ENCODE data around the gene ARHGAP42.
"Not testable (repeated sequence)": the region's sequence is repeated elsewhere in the genome, so short reads cannot be mapped to it uniquely, and the experiment has no call there.

Gene ARHGAP42

GRCh38 chr11:100878474-100878873 lies 191.4 kb downstream of the ARHGAP42 start:
- Histone ChIP-seq H3K27me3 (ENCODE audit: control insufficient read depth in 1 of 2, insufficient read depth in 2 of 2, low read length in 2 of 2) (no peaks in the 10 kb centered on the region), H3K9me3 (ENCODE audit: control insufficient read depth in 1 of 2, low read length in 2 of 2) (no peaks in the 10 kb centered on the region), H3K27ac (ENCODE audit: low read depth, low read length) (no peak overlapping the region), H3K9ac (ENCODE audit: low read depth in 1 of 2, low read length in 2 of 2) (no peak overlapping the region), H3K36me3 (ENCODE audit: control insufficient read depth in 1 of 2, insufficient read depth in 2 of 2, low read length in 2 of 2) (no peaks in the 10 kb centered on the region), H3K4me1 (ENCODE audit: control insufficient read depth in 1 of 2, insufficient read depth in 2 of 2, low read length in 2 of 2) (no peaks in the 10 kb centered on the region), H3K4me3 (ENCODE audit: low read depth in 1 of 2, low read length in 2 of 2) (no peak overlapping the region)

GRCh38 chr11:100882957-100883356 lies 195.9 kb downstream of the ARHGAP42 start:
- no peaks in the 10 kb centered on the region for H3K9me3 ChIP-seq (ENCODE audit: control insufficient read depth in 1 of 2, low read length in 2 of 2)
- no peaks in the 10 kb centered on the region for H3K4me1 ChIP-seq (ENCODE audit: control insufficient read depth in 1 of 2, insufficient read depth in 2 of 2, low read length in 2 of 2)
- H3K27ac ChIP-seq (ENCODE audit: low read depth, low read length): no peak overlapping the region
- H3K9ac ChIP-seq (ENCODE audit: low read depth in 1 of 2, low read length in 2 of 2): no peak overlapping the region
- H3K27me3 ChIP-seq (ENCODE audit: control insufficient read depth in 1 of 2, insufficient read depth in 2 of 2, low read length in 2 of 2): no peaks in the 10 kb centered on the region
- H3K36me3 ChIP-seq (ENCODE audit: control insufficient read depth in 1 of 2, insufficient read depth in 2 of 2, low read length in 2 of 2): no peaks in the 10 kb centered on the region
- H3K4me3 ChIP-seq (ENCODE audit: low read depth in 1 of 2, low read length in 2 of 2): no peak overlapping the region

GRCh38 chr11:100883830-100884229 lies 196.7 kb downstream of the ARHGAP42 start:
- Histone ChIP-seq H3K4me3 (ENCODE audit: low read depth in 1 of 2, low read length in 2 of 2) (no peak overlapping the region), H3K9me3 (ENCODE audit: control insufficient read depth in 1 of 2, low read length in 2 of 2) (no peaks in the 10 kb centered on the region), H3K9ac (ENCODE audit: low read depth in 1 of 2, low read length in 2 of 2) (no peak overlapping the region), H3K27ac (ENCODE audit: low read depth, low read length) (no peak overlapping the region), H3K36me3 (ENCODE audit: control insufficient read depth in 1 of 2, insufficient read depth in 2 of 2, low read length in 2 of 2) (no peaks in the 10 kb centered on the region), H3K4me1 (ENCODE audit: control insufficient read depth in 1 of 2, insufficient read depth in 2 of 2, low read length in 2 of 2) (no peaks in the 10 kb centered on the region), H3K27me3 (ENCODE audit: control insufficient read depth in 1 of 2, insufficient read depth in 2 of 2, low read length in 2 of 2) (no peaks in the 10 kb centered on the region)

GRCh38 chr11:100887659-100888058 lies 200.6 kb downstream of the ARHGAP42 start:
- Histone ChIP-seq H3K9ac (ENCODE audit: low read depth in 1 of 2, low read length in 2 of 2) (no peak overlapping the region), H3K4me3 (ENCODE audit: low read depth in 1 of 2, low read length in 2 of 2) (no peak overlapping the region), H3K36me3 (ENCODE audit: control insufficient read depth in 1 of 2, insufficient read depth in 2 of 2, low read length in 2 of 2) (no peaks in the 10 kb centered on the region), H3K9me3 (ENCODE audit: control insufficient read depth in 1 of 2, low read length in 2 of 2) (no peaks in the 10 kb centered on the region), H3K27ac (ENCODE audit: low read depth, low read length) (no peak overlapping the region), H3K4me1 (ENCODE audit: control insufficient read depth in 1 of 2, insufficient read depth in 2 of 2, low read length in 2 of 2) (no peaks in the 10 kb centered on the region), H3K27me3 (ENCODE audit: control insufficient read depth in 1 of 2, insufficient read depth in 2 of 2, low read length in 2 of 2) (no peaks in the 10 kb centered on the region)

GRCh38 chr11:100888836-100889235 lies 201.7 kb downstream of the ARHGAP42 start:
- Histone ChIP-seq H3K36me3 (ENCODE audit: control insufficient read depth in 1 of 2, insufficient read depth in 2 of 2, low read length in 2 of 2) (no peaks in the 10 kb centered on the region), H3K27ac (ENCODE audit: low read depth, low read length) (no peak overlapping the region), H3K9me3 (ENCODE audit: control insufficient read depth in 1 of 2, low read length in 2 of 2) (no peaks in the 10 kb centered on the region), H3K4me3 (ENCODE audit: low read depth in 1 of 2, low read length in 2 of 2) (no peak overlapping the region), H3K27me3 (ENCODE audit: control insufficient read depth in 1 of 2, insufficient read depth in 2 of 2, low read length in 2 of 2) (no peaks in the 10 kb centered on the region), H3K9ac (ENCODE audit: low read depth in 1 of 2, low read length in 2 of 2) (no peak overlapping the region), H3K4me1 (ENCODE audit: control insufficient read depth in 1 of 2, insufficient read depth in 2 of 2, low read length in 2 of 2) (no peaks in the 10 kb centered on the region)

GRCh38 chr11:100889758-100890157 lies 202.7 kb downstream of the ARHGAP42 start:
- no peaks in the 10 kb centered on the region for H3K4me1 ChIP-seq (ENCODE audit: control insufficient read depth in 1 of 2, insufficient read depth in 2 of 2, low read length in 2 of 2)
- no peak overlapping the region for H3K9ac ChIP-seq (ENCODE audit: low read depth in 1 of 2, low read length in 2 of 2)
- H3K27ac ChIP-seq (ENCODE audit: low read depth, low read length): no peak overlapping the region
- no peaks in the 10 kb centered on the region for H3K9me3 ChIP-seq (ENCODE audit: control insufficient read depth in 1 of 2, low read length in 2 of 2)
- no peaks in the 10 kb centered on the region for H3K27me3 ChIP-seq (ENCODE audit: control insufficient read depth in 1 of 2, insufficient read depth in 2 of 2, low read length in 2 of 2)
- H3K4me3 ChIP-seq (ENCODE audit: low read depth in 1 of 2, low read length in 2 of 2): no peak overlapping the region
- no peaks in the 10 kb centered on the region for H3K36me3 ChIP-seq (ENCODE audit: control insufficient read depth in 1 of 2, insufficient read depth in 2 of 2, low read length in 2 of 2)

GRCh38 chr11:100890789-100891188 lies 203.7 kb downstream of the ARHGAP42 start:
- H3K36me3 ChIP-seq (ENCODE audit: control insufficient read depth in 1 of 2, insufficient read depth in 2 of 2, low read length in 2 of 2): no peaks in the 10 kb centered on the region
- H3K27ac ChIP-seq (ENCODE audit: low read depth, low read length): no peak overlapping the region

GRCh38 chr11:100892886-100893285 lies 205.8 kb downstream of the ARHGAP42 start:
- H3K4me3 ChIP-seq (ENCODE audit: low read depth in 1 of 2, low read length in 2 of 2): no peak overlapping the region
- H3K9me3 ChIP-seq (ENCODE audit: control insufficient read depth in 1 of 2, low read length in 2 of 2): no peaks in the 10 kb centered on the region
- no peak overlapping the region for H3K27ac ChIP-seq (ENCODE audit: low read depth, low read length)
- no peaks in the 10 kb centered on the region for H3K4me1 ChIP-seq (ENCODE audit: control insufficient read depth in 1 of 2, insufficient read depth in 2 of 2, low read length in 2 of 2)
- H3K9ac ChIP-seq (ENCODE audit: low read depth in 1 of 2, low read length in 2 of 2): no peak overlapping the region
- no peaks in the 10 kb centered on the region for H3K27me3 ChIP-seq (ENCODE audit: control insufficient read depth in 1 of 2, insufficient read depth in 2 of 2, low read length in 2 of 2)
- H3K36me3 ChIP-seq (ENCODE audit: control insufficient read depth in 1 of 2, insufficient read depth in 2 of 2, low read length in 2 of 2): no peaks in the 10 kb centered on the region

More at GRCh38 chr11:100890789-100891188, 203.7 kb downstream of the ARHGAP42 start:
- Histone ChIP-seq H3K27me3 (ENCODE audit: control insufficient read depth in 1 of 2, insufficient read depth in 2 of 2, low read length in 2 of 2) (no peaks in the 10 kb centered on the region), H3K4me1 (ENCODE audit: control insufficient read depth in 1 of 2, insufficient read depth in 2 of 2, low read length in 2 of 2) (no peaks in the 10 kb centered on the region), H3K4me3 (ENCODE audit: low read depth in 1 of 2, low read length in 2 of 2) (no peak overlapping the region), H3K9ac (ENCODE audit: low read depth in 1 of 2, low read length in 2 of 2) (no peak overlapping the region), H3K9me3 (ENCODE audit: control insufficient read depth in 1 of 2, low read length in 2 of 2) (no peaks in the 10 kb centered on the region)

GRCh38 chr11:100895449-100895848 lies 208.4 kb downstream of the ARHGAP42 start:
- H3K4me3 ChIP-seq (ENCODE audit: low read depth in 1 of 2, low read length in 2 of 2): no peak overlapping the region
- no peak overlapping the region for H3K27ac ChIP-seq (ENCODE audit: low read depth, low read length)
- H3K36me3 ChIP-seq (ENCODE audit: control insufficient read depth in 1 of 2, insufficient read depth in 2 of 2, low read length in 2 of 2): no peaks in the 10 kb centered on the region
- H3K27me3 ChIP-seq (ENCODE audit: control insufficient read depth in 1 of 2, insufficient read depth in 2 of 2, low read length in 2 of 2): no peaks in the 10 kb centered on the region
- H3K4me1 ChIP-seq (ENCODE audit: control insufficient read depth in 1 of 2, insufficient read depth in 2 of 2, low read length in 2 of 2): no peaks in the 10 kb centered on the region
- H3K9me3 ChIP-seq (ENCODE audit: control insufficient read depth in 1 of 2, low read length in 2 of 2): no peaks in the 10 kb centered on the region
- no peak overlapping the region for H3K9ac ChIP-seq (ENCODE audit: low read depth in 1 of 2, low read length in 2 of 2)

- H3K27ac ChIP-seq (ENCODE audit: low read depth, low read length); H3K4me1 ChIP-seq (ENCODE audit: control insufficient read depth in 1 of 2, insufficient read depth in 2 of 2, low read length in 2 of 2); H3K4me3 ChIP-seq (ENCODE audit: low read depth in 1 of 2, low read length in 2 of 2); H3K36me3 ChIP-seq (ENCODE audit: control insufficient read depth in 1 of 2, insufficient read depth in 2 of 2, low read length in 2 of 2); H3K9me3 ChIP-seq (ENCODE audit: control insufficient read depth in 1 of 2, low read length in 2 of 2); H3K9ac ChIP-seq (ENCODE audit: low read depth in 1 of 2, low read length in 2 of 2); H3K27me3 ChIP-seq (ENCODE audit: control insufficient read depth in 1 of 2, insufficient read depth in 2 of 2, low read length in 2 of 2): not testable (repeated sequence)
Measured at GRCh38 chr11:100895976-100896375, 208.9 kb downstream of the ARHGAP42 start.

GRCh38 chr11:100901471-100901870 lies 214.4 kb downstream of the ARHGAP42 start:
- H3K4me3 ChIP-seq (ENCODE audit: low read depth in 1 of 2, low read length in 2 of 2); H3K27me3 ChIP-seq (ENCODE audit: control insufficient read depth in 1 of 2, insufficient read depth in 2 of 2, low read length in 2 of 2); H3K9me3 ChIP-seq (ENCODE audit: control insufficient read depth in 1 of 2, low read length in 2 of 2); H3K9ac ChIP-seq (ENCODE audit: low read depth in 1 of 2, low read length in 2 of 2); H3K36me3 ChIP-seq (ENCODE audit: control insufficient read depth in 1 of 2, insufficient read depth in 2 of 2, low read length in 2 of 2); H3K4me1 ChIP-seq (ENCODE audit: control insufficient read depth in 1 of 2, insufficient read depth in 2 of 2, low read length in 2 of 2); H3K27ac ChIP-seq (ENCODE audit: low read depth, low read length): not testable (repeated sequence)

All from duodenal mucosa (tissue), 2 donors.